Thyroid gland (tissue), 4 donors: ENCODE results near the gene IREB2. TPM values are rescaled to one million over a fixed set of nuclear protein-coding genes. Genes with fewer than 3 reads are reported as not detected.

Source experiments
- DNase-seq, 2 donors: peaks; one replicate each; pipeline ENCODE4 v3.0.0-alpha.2; 2019
- H3K27ac ChIP-seq, 3 donors: fragments of 200-600 bp; sonication (generic); 1 replicate in 2 of 3; 2 replicates in 1 of 3; pipeline ENCODE4 v1.5.1; 2016 to 2019; ENCODE audit warnings: mild to moderate bottlenecking in 1 of 3, moderate library complexity in 1 of 3
- H3K27me3 ChIP-seq: fragments of 200-600 bp; sonication (generic); one replicate; pipeline ENCODE4 v1.5.1; 2019
- H3K36me3 ChIP-seq, 2 donors: fragments of 200-600 bp; sonication (generic); one replicate each; pipeline ENCODE4 v1.5.1; 2016 to 2019
- H3K4me1 ChIP-seq, 2 donors: fragments of 200-600 bp; sonication (generic); one replicate each; pipeline ENCODE4 v1.5.1; 2017 to 2019
- H3K4me3 ChIP-seq, 3 donors: fragments of 200-600 bp; sonication (generic); replicated peaks in 1 of 3; 1 replicate in 2 of 3; 2 replicates in 1 of 3; pipeline ENCODE4 v1.5.1; 2016; ENCODE audit warnings: mild to moderate bottlenecking in 1 of 3
- H3K9me3 ChIP-seq: fragments of 200-600 bp; sonication (generic); one replicate; pipeline ENCODE4 v1.5.1; 2017
- CTCF ChIP-seq, 6 experiments: fragments of 200-600 bp in 3 of 6; fragments of 450-650 bp in 3 of 6; sonication (generic) in 3 of 6; IDR thresholded peaks; one replicate each; pipeline ENCODE4 v1.5.1; 2016 to 2019; ENCODE audit warnings: antibody characterized with exemption in 6 of 6, mild to moderate bottlenecking in 2 of 6, inconsistent platforms in 1 of 6, moderate library complexity in 1 of 6
- POLR2A ChIP-seq, 2 donors: fragments of 450-650 bp; IDR thresholded peaks; one replicate each; pipeline ENCODE4 v1.6.1; 2017; ENCODE audit warnings: antibody characterized with exemption in 2 of 2, mild to moderate bottlenecking in 2 of 2, moderate library complexity in 1 of 2
- WGBS, 2 donors: methylation state at CpG; one replicate each; pipeline ENCODE4 v1.1.5; 2017; 5-methylcytosine and 5-hydroxymethylcytosine counted together
- intact Hi-C: fragments of 100-400 bp; cut with DNase I; formaldehyde crosslinking; loops from one replicate; pipeline ENCODE4 v1.15.1; 2023
- total RNA-seq, 4 donors: library from RNA; depleted of rRNA; stranded (reverse); fragments of >200 nt; gene quantifications; one replicate each; pipeline ENCODE4 v1.2.3, GENCODE V29; 2016

The IREB2 gene
- total RNA-seq, 4 donors from 2014 or later = 40.7 to 71.5 (median 51.0) TPM

DNA sequence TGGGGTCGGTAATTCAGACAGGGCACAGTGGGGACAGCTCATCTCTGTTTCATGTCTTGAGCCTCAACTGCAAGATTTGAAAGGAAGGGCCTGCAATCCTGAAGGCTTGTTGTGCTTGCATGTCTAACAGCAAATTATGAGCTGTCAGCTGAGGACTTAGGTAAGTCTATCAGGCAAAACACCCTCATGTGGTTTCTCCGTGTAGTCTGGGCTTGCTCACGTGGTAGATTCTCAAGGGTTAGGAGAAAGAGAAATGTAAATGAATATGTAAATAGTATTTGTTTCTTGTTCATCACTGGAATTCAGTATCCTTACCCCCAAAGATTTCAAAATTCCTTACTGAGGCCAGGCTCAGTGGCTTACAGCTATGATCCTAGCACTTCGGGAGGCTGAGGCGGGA is 39.3 kb downstream of the IREB2 start:
- Histone ChIP-seq H3K4me3 (no peak overlapping the region), H3K4me1 (no peaks in the 10 kb centered on the region), H3K9me3 (no peaks in the 10 kb centered on the region), H3K36me3 (peaks cover 33 to 34% of the 10 kb centered on the region in 2 donors), H3K27ac (no peak overlapping the region), H3K27me3 (no peaks in the 10 kb centered on the region)
- no peak for TF ChIP-seq POLR2A (IDR thresholded peaks at IDR 0.05)
- no peak for TF ChIP-seq CTCF (IDR thresholded peaks at IDR 0.05)
- WGBS, 2 donors = 73 to 76% methylated on average over 5 of the region's 5 CpGs
- intact Hi-C loops = no loop called here
- DNase-seq = no peak

DNA sequence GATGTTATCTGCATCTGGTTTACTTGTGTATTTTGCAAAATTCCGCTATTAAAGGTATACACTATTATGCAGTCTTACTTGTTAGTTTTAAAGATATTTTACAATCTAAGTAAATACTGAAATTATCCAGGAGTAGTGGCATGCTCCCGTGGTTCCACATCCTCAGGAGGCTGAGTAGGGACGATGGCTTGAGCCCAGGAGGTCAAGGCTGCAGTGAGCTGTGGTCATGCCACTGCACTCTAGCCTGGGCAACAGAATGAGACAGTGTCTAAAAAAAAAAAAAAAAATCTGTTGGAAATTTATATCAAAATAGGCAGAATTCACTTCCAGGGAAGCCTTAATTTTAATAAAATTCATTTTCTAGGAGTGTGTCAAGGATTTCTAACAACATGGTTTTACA is 41.6 kb downstream of the IREB2 start:
- no peak for DNase-seq
- 95 to 96% methylated on average over 3 of the region's 3 CpGs for WGBS, 2 donors
- Histone ChIP-seq H3K9me3 (no peaks in the 10 kb centered on the region), H3K4me3 (no peak overlapping the region), H3K4me1 (no peaks in the 10 kb centered on the region), H3K27ac (no peak overlapping the region), H3K27me3 (no peaks in the 10 kb centered on the region), H3K36me3 (peaks cover 34 to 38% of the 10 kb centered on the region in 2 donors)
- TF ChIP-seq CTCF (IDR thresholded peaks at IDR 0.05) (no peak), POLR2A (IDR thresholded peaks at IDR 0.05) (no peak)
- intact Hi-C loops = loop anchor here (10.0 kb wide), 2 partner anchors 55 to 165 kb away; no protein-coding TSS in a partner anchor

DNA sequence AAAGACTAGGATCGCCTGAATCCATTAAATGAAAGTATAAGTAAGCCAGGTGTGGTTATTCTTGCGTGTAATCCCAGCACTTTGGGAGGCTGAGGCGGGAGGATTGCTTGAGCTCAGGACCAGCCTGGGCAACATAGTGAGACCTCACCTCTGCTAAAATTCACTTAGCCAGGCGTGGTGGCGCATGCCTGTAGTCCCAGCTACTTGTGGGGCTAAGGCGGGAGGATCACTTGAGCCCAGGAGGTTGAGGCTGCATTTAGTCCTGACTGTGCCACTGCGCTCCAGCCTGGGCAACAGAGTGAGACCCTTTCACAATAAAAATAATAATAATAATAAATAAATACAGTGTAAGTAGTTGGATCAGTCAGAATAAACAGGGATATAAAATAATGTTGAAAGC is 43.9 kb downstream of the IREB2 start:
- no peak for TF ChIP-seq POLR2A (IDR thresholded peaks at IDR 0.05)
- TF ChIP-seq CTCF (IDR thresholded peaks at IDR 0.05) = no peak
- 84 to 94% methylated on average over 7 of the region's 7 CpGs for WGBS, 2 donors
- Histone ChIP-seq H3K4me3 (no peak overlapping the region), H3K27ac (no peak overlapping the region), H3K36me3 (peaks cover 43 to 44% of the 10 kb centered on the region in 2 donors), H3K4me1 (no peaks in the 10 kb centered on the region), H3K27me3 (no peaks in the 10 kb centered on the region), H3K9me3 (no peaks in the 10 kb centered on the region)
- intact Hi-C loops = loop anchor here (10.0 kb wide), 2 partner anchors 57 to 167 kb away; no protein-coding TSS in a partner anchor
- DNase-seq = no peak

GRCh38 chr15:78492872-78493271 is 54.9 kb downstream of the IREB2 start:
- H3K27me3 ChIP-seq = no peaks in the 10 kb centered on the region
- TF ChIP-seq POLR2A (IDR thresholded peaks at IDR 0.05) (no peak), CTCF (IDR thresholded peaks at IDR 0.05) (no peak)
- H3K36me3 ChIP-seq = peaks cover 31 to 53% of the 10 kb centered on the region in 2 donors
- no peak overlapping the region for H3K27ac ChIP-seq
- intact Hi-C loops = no loop called here
- no peaks in the 10 kb centered on the region for H3K9me3 ChIP-seq
- DNase-seq = no peak
- no peak overlapping the region for H3K4me3 ChIP-seq
- 94 to 97% methylated on average over 1 of the region's 1 CpG for WGBS, 2 donors
- no peaks in the 10 kb centered on the region for H3K4me1 ChIP-seq

- Histone ChIP-seq H3K9me3 (no peaks in the 10 kb centered on the region), H3K27me3 (no peaks in the 10 kb centered on the region), H3K4me3 (no peak overlapping the region), H3K4me1 (peaks cover 0 to 3% of the 10 kb centered on the region in 2 donors), H3K27ac (no peak overlapping the region), H3K36me3 (peaks cover 9 to 24% of the 10 kb centered on the region in 2 donors)
- intact Hi-C loops = no loop called here
- WGBS, 2 donors = 85 to 100% methylated on average over 4 of the region's 4 CpGs
- TF ChIP-seq POLR2A (IDR thresholded peaks at IDR 0.05) = no peak
- no peak for TF ChIP-seq CTCF (IDR thresholded peaks at IDR 0.05)
- DNase-seq = no peak
Measured at GRCh38 chr15:78501857-78502256, 63.8 kb downstream of the IREB2 start.
